ENCODE data around the gene TMEM87A.

Gene TMEM87A

DNA sequence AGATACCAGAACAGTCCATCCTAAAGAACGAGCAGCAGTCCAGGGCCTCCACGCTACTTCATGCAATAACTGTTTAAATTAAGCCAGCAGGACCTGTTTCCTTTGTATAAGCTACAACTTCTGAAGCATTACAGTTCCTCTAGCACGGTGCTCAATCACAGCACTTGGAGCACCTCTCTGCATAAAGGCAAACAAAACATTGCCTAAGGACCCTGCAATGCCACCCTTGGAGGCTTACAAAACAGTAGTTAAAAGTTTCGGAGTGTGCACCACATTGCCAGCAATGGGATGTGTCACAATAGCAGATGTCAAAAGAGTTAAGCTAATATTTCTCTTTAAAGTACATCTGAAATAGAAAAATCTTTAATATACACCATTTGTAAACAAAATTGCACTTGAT is 62.5 kb downstream of the TMEM87A start:
- TF ChIP-seq CTCF (IDR thresholded peaks at IDR 0.05; ENCODE audit: low read depth, low read length, missing control alignments) = no peak
- DNase-seq (ENCODE audit: extremely low read depth, low read depth) = no peak
- no peak overlapping the region for H3K4me3 ChIP-seq (replicated peaks; ENCODE audit: low read depth, low read length)

GRCh38 chr15:42207674-42208579 is 65.3 kb downstream of the TMEM87A start, which contains the start of gene VPS39:
Gene VPS39, minus strand, starts transcription at chr15:42208304. Its CDS starts 151 bp downstream, at chr15:42208153.
- peak; percentile 67 for DNase-seq (ENCODE audit: extremely low read depth, low read depth)
- H3K4me3 ChIP-seq (replicated peaks; ENCODE audit: low read depth, low read length) = peak within 1 kb of the TSS; percentile 95
- TF ChIP-seq CTCF (IDR thresholded peaks at IDR 0.05; ENCODE audit: low read depth, low read length, missing control alignments) = no peak

GRCh38 chr15:42206406-42206805 is 66.8 kb downstream of the TMEM87A start:
- TF ChIP-seq CTCF (IDR thresholded peaks at IDR 0.05; ENCODE audit: low read depth, low read length, missing control alignments) = no peak
- H3K4me3 ChIP-seq (replicated peaks; ENCODE audit: low read depth, low read length) = no peak overlapping the region

DNA sequence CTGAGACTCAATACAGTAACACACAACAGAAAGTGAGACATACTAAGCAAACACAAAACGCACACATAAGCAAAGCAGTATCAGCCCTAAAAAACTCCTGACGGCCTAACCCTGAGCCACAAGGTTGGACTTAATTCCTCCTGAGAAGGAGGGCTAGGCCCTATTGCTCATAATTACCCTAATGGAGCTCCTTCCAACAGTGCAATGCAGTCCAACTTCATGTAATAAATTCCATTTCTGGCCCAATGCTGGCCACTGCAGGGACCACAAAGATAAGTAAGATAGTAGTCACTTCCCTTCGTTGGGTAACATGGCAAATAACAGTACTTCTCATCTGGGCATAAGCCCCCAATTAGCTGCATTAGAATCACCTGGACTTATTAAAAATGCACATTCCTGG is 69.3 kb downstream of the TMEM87A start:
- no peak for DNase-seq (ENCODE audit: extremely low read depth, low read depth)
- no peak overlapping the region for H3K4me3 ChIP-seq (replicated peaks; ENCODE audit: low read depth, low read length)
- TF ChIP-seq CTCF (IDR thresholded peaks at IDR 0.05; ENCODE audit: low read depth, low read length, missing control alignments) = no peak

More at GRCh38 chr15:42206406-42206805, 66.8 kb downstream of the TMEM87A start:
- DNase-seq (ENCODE audit: extremely low read depth, low read depth) = no peak

GRCh38 chr15:42202653-42203052 is 70.6 kb downstream of the TMEM87A start:
- no peak for TF ChIP-seq CTCF (IDR thresholded peaks at IDR 0.05; ENCODE audit: low read depth, low read length, missing control alignments)
- no peak for DNase-seq (ENCODE audit: extremely low read depth, low read depth)
- no peak overlapping the region for H3K4me3 ChIP-seq (replicated peaks; ENCODE audit: low read depth, low read length)

GRCh38 chr15:42201801-42202200 is 71.4 kb downstream of the TMEM87A start:
- TF ChIP-seq CTCF (IDR thresholded peaks at IDR 0.05; ENCODE audit: low read depth, low read length, missing control alignments) = no peak
- no peak for DNase-seq (ENCODE audit: extremely low read depth, low read depth)
- no peak overlapping the region for H3K4me3 ChIP-seq (replicated peaks; ENCODE audit: low read depth, low read length)

All from HFF-Myc (cell line).